B cell (primary cell): ENCODE results near the gene STX17.

ENCODE experiments used
- EZH2 ChIP-seq: IDR thresholded peaks from 2 replicates; pipeline ENCODE4 v1.6.1; 2012; ENCODE audit warnings: borderline replicate concordance, low read depth, mild to moderate bottlenecking, moderate library complexity, low read length; ENCODE audit not compliant: insufficient read depth, poor library complexity, severe bottlenecking
- TF ChIP-seq, protein P1 (sequence below): fragments of 200-600 bp; IDR thresholded peaks from one replicate; pipeline ENCODE4 v1.8.0; 2022; ENCODE audit warnings: antibody characterized with exemption, mild to moderate bottlenecking

- TF ChIP-seq, protein P1, sequence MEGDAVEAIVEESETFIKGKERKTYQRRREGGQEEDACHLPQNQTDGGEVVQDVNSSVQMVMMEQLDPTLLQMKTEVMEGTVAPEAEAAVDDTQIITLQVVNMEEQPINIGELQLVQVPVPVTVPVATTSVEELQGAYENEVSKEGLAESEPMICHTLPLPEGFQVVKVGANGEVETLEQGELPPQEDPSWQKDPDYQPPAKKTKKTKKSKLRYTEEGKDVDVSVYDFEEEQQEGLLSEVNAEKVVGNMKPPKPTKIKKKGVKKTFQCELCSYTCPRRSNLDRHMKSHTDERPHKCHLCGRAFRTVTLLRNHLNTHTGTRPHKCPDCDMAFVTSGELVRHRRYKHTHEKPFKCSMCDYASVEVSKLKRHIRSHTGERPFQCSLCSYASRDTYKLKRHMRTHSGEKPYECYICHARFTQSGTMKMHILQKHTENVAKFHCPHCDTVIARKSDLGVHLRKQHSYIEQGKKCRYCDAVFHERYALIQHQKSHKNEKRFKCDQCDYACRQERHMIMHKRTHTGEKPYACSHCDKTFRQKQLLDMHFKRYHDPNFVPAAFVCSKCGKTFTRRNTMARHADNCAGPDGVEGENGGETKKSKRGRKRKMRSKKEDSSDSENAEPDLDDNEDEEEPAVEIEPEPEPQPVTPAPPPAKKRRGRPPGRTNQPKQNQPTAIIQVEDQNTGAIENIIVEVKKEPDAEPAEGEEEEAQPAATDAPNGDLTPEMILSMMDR = no peak
- no peak for TF ChIP-seq EZH2
These were observed 60.3 kb downstream of the STX17 start for GRCh38 chr9:99966716-99967115.
